ENCODE measurements around the gene COL6A3.

The COL6A3 gene

GRCh38 chr2:237374284-237375060 is 39.5 kb downstream of the COL6A3 start:
- no peak for TF ChIP-seq TCF12 (IDR thresholded peaks at IDR 0.05; ENCODE audit: low read depth)
- TF ChIP-seq FOXM1 (IDR thresholded peaks at IDR 0.05; ENCODE audit: borderline replicate concordance, low read depth): no peak
- no peak for TF ChIP-seq NFIC (IDR thresholded peaks at IDR 0.05)
- TF ChIP-seq TEAD4 (IDR thresholded peaks at IDR 0.05): no peak
- no peak for TF ChIP-seq EGR1 (IDR thresholded peaks at IDR 0.05)
- TF ChIP-seq EP300 (IDR thresholded peaks at IDR 0.05; ENCODE audit: borderline replicate concordance): no peak
- TF ChIP-seq CREB1 (IDR thresholded peaks at IDR 0.05; ENCODE audit: low read depth): no peak
- no peak for TF ChIP-seq ZBTB7A (IDR thresholded peaks at IDR 0.05; ENCODE audit: low read depth)
- no peak for TF ChIP-seq RAD21 (IDR thresholded peaks at IDR 0.05; ENCODE audit: low read depth)
- no peak for TF ChIP-seq MAX (IDR thresholded peaks at IDR 0.05)
- TF ChIP-seq CEBPB (IDR thresholded peaks at IDR 0.05): no peak
- no peak for TF ChIP-seq TAF1 (IDR thresholded peaks at IDR 0.05; ENCODE audit: low read depth)
- TF ChIP-seq YY1 (IDR thresholded peaks at IDR 0.05; ENCODE audit: low read depth): no peak
- no peak for TF ChIP-seq REST (IDR thresholded peaks at IDR 0.05; ENCODE audit: low read depth)
- TF ChIP-seq USF1 (IDR thresholded peaks at IDR 0.05): no peak

GRCh38 chr2:237371856-237372255 is 42.1 kb downstream of the COL6A3 start:
- TF ChIP-seq RAD21 (IDR thresholded peaks at IDR 0.05; ENCODE audit: low read depth) (no peak), CEBPB (IDR thresholded peaks at IDR 0.05) (no peak), USF1 (IDR thresholded peaks at IDR 0.05) (no peak), TEAD4 (IDR thresholded peaks at IDR 0.05) (no peak), EGR1 (IDR thresholded peaks at IDR 0.05) (no peak), TAF1 (IDR thresholded peaks at IDR 0.05; ENCODE audit: low read depth) (no peak), FOXM1 (IDR thresholded peaks at IDR 0.05; ENCODE audit: borderline replicate concordance, low read depth) (no peak), YY1 (IDR thresholded peaks at IDR 0.05; ENCODE audit: low read depth) (no peak), REST (IDR thresholded peaks at IDR 0.05; ENCODE audit: low read depth) (no peak), MAX (IDR thresholded peaks at IDR 0.05) (no peak), NFIC (IDR thresholded peaks at IDR 0.05) (no peak), TCF12 (IDR thresholded peaks at IDR 0.05; ENCODE audit: low read depth) (no peak), CREB1 (IDR thresholded peaks at IDR 0.05; ENCODE audit: low read depth) (no peak), ZBTB7A (IDR thresholded peaks at IDR 0.05; ENCODE audit: low read depth) (no peak), EP300 (IDR thresholded peaks at IDR 0.05; ENCODE audit: borderline replicate concordance) (no peak)

- no peak for TF ChIP-seq CREB1 (IDR thresholded peaks at IDR 0.05; ENCODE audit: low read depth)
- TF ChIP-seq CEBPB (IDR thresholded peaks at IDR 0.05): no peak
- TF ChIP-seq TAF1 (IDR thresholded peaks at IDR 0.05; ENCODE audit: low read depth): no peak
- no peak for TF ChIP-seq USF1 (IDR thresholded peaks at IDR 0.05)
- no peak for TF ChIP-seq FOXM1 (IDR thresholded peaks at IDR 0.05; ENCODE audit: borderline replicate concordance, low read depth)
- TF ChIP-seq EGR1 (IDR thresholded peaks at IDR 0.05): no peak
- TF ChIP-seq RAD21 (IDR thresholded peaks at IDR 0.05; ENCODE audit: low read depth): no peak
- no peak for TF ChIP-seq YY1 (IDR thresholded peaks at IDR 0.05; ENCODE audit: low read depth)
Measured at GRCh38 chr2:237365671-237366070, 48.3 kb downstream of the COL6A3 start.

GRCh38 chr2:237364655-237365054 is 49.3 kb downstream of the COL6A3 start:
- TF ChIP-seq FOXM1 (IDR thresholded peaks at IDR 0.05; ENCODE audit: borderline replicate concordance, low read depth) (no peak), TCF12 (IDR thresholded peaks at IDR 0.05; ENCODE audit: low read depth) (no peak), EGR1 (IDR thresholded peaks at IDR 0.05) (no peak), ZBTB7A (IDR thresholded peaks at IDR 0.05; ENCODE audit: low read depth) (no peak), MAX (IDR thresholded peaks at IDR 0.05) (no peak)

Measured in Ishikawa (cell line).